Activated CD4-positive, alpha-beta T cell treated with anti-CD3 and anti-CD28 coated beads, Interleukin-2, amount 10 ng/mL, durations not matched to agents 7 days and 5 days (primary cell): ENCODE measurements around the gene TMEM39A. TPM values are rescaled to one million over a fixed set of nuclear protein-coding genes. Genes with fewer than 3 reads are reported as not detected.

Source experiments
- CTCF ChIA-PET: fragments of 350-600 bp; sonication (Branson Sonifier 250); formaldehyde crosslinking; loops from one replicate; lab custom pipeline; 2021; ENCODE audit warnings: antibody characterized with exemption; lab: Charles Lee
- POLR2A ChIA-PET: fragments of 350-600 bp; sonication (Branson Sonifier 250); formaldehyde crosslinking; loops from one replicate; lab custom pipeline; 2021; ENCODE audit warnings: antibody characterized with exemption; lab: Charles Lee
- DNase-seq: peaks from one replicate; pipeline ENCODE4 v3.0.0-alpha.2; 2020
- H3K27ac Mint-ChIP-seq: one replicate; pipeline ENCODE4 v1.8.0; 2021; ENCODE audit warnings: mild to moderate bottlenecking, moderate library complexity, mixed read lengths
- H3K27me3 Mint-ChIP-seq: one replicate; pipeline ENCODE4 v1.8.0; 2021; ENCODE audit warnings: mixed read lengths
- H3K36me3 Mint-ChIP-seq: one replicate; pipeline ENCODE4 v1.8.0; 2021; ENCODE audit warnings: low read depth, mixed read lengths
- H3K4me1 Mint-ChIP-seq: one replicate; pipeline ENCODE4 v1.8.0; 2021; ENCODE audit warnings: mixed read lengths
- H3K4me3 Mint-ChIP-seq: one replicate; pipeline ENCODE4 v1.8.0; 2021; ENCODE audit warnings: mild to moderate bottlenecking, moderate library complexity, mixed read lengths
- H3K9me3 Mint-ChIP-seq: one replicate; pipeline ENCODE4 v1.8.0; 2021; ENCODE audit warnings: mixed read lengths
- total RNA-seq, 2 experiments: library from RNA; stranded (reverse); gene quantifications; one replicate each; pipeline ENCODE4 v1.2.3, GENCODE V29; 2021

TMEM39A gene
- total RNA-seq, 2 experiments from 2014 or later, result 24.6 to 32.5 TPM

DNA sequence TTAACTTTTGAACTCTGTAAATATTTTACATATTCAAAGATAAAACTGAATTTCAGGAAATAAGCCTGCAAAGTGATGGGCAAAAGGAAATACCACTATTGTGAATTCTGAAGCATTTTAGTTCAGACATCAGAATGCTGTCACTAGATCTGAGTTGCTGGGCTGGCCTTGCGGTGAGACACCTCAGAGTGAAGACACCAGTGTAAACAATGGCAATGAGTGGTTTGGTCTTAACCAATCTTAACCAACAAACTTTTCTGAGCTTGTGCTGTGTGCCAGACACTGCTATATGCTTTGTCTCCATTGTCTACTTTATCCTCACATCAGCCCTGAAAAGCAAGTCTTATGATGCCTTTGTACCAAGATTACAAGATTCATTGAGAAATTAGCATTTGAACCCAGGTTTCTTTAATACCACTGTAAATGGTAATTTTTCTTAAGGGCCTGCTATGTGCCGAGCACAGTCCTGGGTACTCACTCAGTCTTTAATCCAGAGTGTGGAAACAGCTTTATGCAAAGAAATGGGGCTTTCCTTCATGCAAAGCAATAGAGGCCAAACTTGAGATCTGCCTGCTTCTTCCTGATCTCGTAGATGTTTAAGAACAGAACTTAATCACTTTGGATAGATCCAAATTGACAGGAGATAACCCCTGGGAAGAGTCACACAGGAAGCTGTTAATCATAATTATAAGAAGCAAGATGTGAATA, 55.0 kb downstream of the TMEM39A start:
- no peaks in the 10 kb centered on the region for H3K27me3 Mint-ChIP-seq
- H3K4me3 Mint-ChIP-seq, result no peak overlapping the region
- POLR2A ChIA-PET, result no interaction called here
- H3K27ac Mint-ChIP-seq, result no peak overlapping the region
- H3K4me1 Mint-ChIP-seq, result no peaks in the 10 kb centered on the region
- no peak for DNase-seq
- no peaks in the 10 kb centered on the region for H3K36me3 Mint-ChIP-seq
- H3K9me3 Mint-ChIP-seq, result no peaks in the 10 kb centered on the region
- CTCF ChIA-PET, result no interaction called here

DNA sequence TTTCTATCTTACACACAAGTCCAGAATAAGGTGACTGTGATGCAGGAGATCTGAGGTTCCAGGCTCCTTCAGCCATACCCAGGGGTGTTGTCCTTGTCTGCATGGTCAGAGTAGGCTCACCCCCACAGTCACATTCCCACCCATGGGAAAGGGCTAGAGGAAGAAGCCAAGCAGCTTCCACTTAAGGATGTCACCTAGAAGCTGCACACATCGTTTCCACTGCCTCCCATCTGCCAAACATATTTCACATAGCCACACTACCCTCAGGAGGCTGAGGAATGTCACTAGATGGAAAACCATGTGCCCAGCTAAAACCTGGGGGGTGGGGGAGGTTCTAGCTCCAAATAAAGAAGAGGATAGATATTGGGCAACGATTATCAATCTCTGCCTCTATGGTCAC, 58.1 kb downstream of the TMEM39A start:
- DNase-seq, result no peak
- Mint-ChIP-seq H3K4me3 (no peak overlapping the region), H3K27ac (no peak overlapping the region), H3K27me3 (no peaks in the 10 kb centered on the region), H3K36me3 (no peaks in the 10 kb centered on the region), H3K4me1 (peaks cover 9% of the 10 kb centered on the region), H3K9me3 (no peaks in the 10 kb centered on the region)
- CTCF ChIA-PET, result interaction anchor here (2.2 kb wide), 1 partner anchor 8 kb away, joined by 6 read pairs; no protein-coding TSS in a partner anchor
- POLR2A ChIA-PET, result no interaction called here

DNA sequence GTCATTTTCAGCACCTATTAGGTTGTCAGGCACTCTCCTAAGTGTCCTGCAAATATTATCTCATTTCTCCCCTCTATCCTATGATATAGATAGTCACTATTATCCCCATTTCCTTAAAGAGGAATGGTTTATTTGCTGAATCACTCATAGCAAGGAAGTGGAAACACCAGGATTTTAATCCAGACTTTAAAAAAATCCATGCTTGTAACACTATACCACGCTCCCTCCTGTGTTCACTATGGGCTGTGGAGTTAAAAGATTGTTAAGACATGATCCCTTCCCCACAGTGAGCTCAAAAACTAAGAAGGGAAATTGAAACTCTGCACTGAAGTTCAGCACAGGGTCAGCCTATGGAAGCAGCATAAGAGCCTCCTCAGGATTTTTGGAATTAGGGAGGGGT, 60.2 kb downstream of the TMEM39A start:
- Mint-ChIP-seq H3K4me1 (peaks cover 9% of the 10 kb centered on the region), H3K27me3 (no peaks in the 10 kb centered on the region), H3K4me3 (no peak overlapping the region), H3K27ac (no peak overlapping the region), H3K36me3 (no peaks in the 10 kb centered on the region), H3K9me3 (no peaks in the 10 kb centered on the region)
- ChIA-PET POLR2A (no interaction called here), CTCF (interaction anchor here (1.0 kb wide), 1 partner anchor 26 kb away, joined by 3 read pairs; no protein-coding TSS in a partner anchor)
- no peak for DNase-seq

DNA sequence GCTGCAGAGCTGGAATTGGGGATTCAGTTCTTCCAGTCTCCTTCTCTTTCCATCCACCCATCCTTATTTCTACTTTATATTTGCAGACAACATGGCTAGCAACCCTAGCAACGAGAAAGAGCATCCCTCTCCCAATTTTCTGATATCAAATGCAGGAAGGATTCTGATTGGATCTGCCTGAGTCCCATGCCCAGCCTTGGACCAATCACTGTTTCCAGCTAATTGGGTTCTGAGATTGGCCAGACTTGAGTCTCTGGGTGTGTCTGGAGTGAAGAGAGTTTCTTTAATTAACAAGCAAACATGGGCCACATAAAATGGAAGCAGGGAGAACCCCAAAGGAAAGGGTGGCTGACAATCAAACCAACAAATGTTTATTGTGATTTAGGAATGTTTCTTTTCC, 60.6 kb downstream of the TMEM39A start:
- Mint-ChIP-seq H3K9me3 (no peaks in the 10 kb centered on the region), H3K27ac (no peak overlapping the region), H3K4me3 (no peak overlapping the region), H3K27me3 (no peaks in the 10 kb centered on the region), H3K36me3 (no peaks in the 10 kb centered on the region), H3K4me1 (peaks cover 9% of the 10 kb centered on the region)
- CTCF ChIA-PET, result interaction anchor here (1.0 kb wide), 1 partner anchor 25 kb away, joined by 3 read pairs; no protein-coding TSS in a partner anchor
- POLR2A ChIA-PET, result no interaction called here
- no peak for DNase-seq

DNA sequence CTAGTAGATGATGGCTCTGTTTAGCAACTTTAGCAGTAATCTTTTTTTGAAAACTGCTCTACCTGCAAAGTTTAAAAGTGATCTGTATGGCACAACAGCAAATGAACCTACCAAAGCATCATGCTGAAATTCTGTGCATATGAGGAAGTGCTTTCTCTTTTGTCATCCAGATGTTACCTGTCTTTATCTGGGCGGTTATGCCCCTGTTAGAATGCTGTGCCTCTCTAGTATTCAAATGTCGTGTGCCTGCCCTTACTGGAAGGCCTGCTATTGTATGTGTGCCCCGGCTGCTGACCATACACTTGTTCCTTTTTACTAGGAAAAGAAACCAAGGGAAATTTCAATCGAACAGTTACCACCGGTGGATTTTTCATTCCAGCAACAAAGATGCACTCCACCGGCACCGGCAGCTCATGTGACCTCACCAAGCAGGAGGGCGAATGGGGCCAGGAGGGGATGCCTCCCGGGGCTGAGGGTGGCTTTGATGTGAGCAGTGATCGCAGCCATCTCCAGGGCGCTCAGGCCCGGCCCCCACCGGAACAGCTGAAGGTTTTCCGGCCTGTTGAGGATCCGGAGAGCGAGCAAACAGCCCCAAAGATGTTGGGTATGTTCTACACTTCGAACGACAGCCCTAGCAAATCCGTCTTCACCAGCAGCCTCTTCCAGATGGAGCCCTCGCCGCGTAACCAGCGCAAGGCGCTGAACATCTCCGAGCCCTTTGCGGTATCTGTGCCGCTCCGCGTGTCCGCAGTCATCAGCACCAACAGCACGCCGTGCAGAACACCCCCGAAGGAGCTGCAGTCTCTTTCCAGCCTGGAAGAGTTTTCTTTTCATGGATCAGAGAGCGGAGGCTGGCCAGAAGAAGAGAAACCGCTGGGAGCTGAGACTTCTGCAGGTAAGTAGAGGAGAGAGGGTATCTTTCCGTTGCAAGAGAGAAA, 61.6 kb downstream of the TMEM39A start:
- H3K4me3 Mint-ChIP-seq, result no peak overlapping the region
- no peak overlapping the region for H3K27ac Mint-ChIP-seq
- POLR2A ChIA-PET, result no interaction called here
- no peaks in the 10 kb centered on the region for H3K27me3 Mint-ChIP-seq
- H3K4me1 Mint-ChIP-seq, result peaks cover 9% of the 10 kb centered on the region
- CTCF ChIA-PET, result no interaction called here
- no peaks in the 10 kb centered on the region for H3K9me3 Mint-ChIP-seq
- no peak for DNase-seq
- no peaks in the 10 kb centered on the region for H3K36me3 Mint-ChIP-seq

DNA sequence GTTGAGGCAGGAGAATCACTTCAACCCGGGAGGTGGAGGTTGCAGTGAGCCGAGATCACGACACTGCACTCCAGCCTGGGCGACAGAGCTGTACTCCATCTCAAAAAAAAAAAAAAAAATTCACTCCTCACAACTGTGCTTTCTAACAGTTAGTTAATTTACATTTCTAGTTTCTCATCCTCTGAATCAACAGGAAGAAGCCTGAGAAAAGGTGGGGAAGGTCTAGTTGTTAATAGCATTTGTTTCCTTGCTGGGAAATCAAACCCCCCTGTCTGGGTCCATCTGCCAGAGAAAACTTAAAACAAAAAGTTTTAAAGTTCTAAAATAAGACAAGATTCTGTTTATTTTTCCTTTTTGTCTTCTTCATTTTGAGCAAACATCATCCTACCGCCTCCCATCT, 62.3 kb downstream of the TMEM39A start:
- Mint-ChIP-seq H3K4me1 (peaks cover 12% of the 10 kb centered on the region), H3K36me3 (no peaks in the 10 kb centered on the region), H3K9me3 (no peaks in the 10 kb centered on the region), H3K27me3 (no peaks in the 10 kb centered on the region), H3K4me3 (no peak overlapping the region), H3K27ac (no peak overlapping the region)
- POLR2A ChIA-PET, result no interaction called here
- CTCF ChIA-PET, result no interaction called here
- DNase-seq, result no peak

DNA sequence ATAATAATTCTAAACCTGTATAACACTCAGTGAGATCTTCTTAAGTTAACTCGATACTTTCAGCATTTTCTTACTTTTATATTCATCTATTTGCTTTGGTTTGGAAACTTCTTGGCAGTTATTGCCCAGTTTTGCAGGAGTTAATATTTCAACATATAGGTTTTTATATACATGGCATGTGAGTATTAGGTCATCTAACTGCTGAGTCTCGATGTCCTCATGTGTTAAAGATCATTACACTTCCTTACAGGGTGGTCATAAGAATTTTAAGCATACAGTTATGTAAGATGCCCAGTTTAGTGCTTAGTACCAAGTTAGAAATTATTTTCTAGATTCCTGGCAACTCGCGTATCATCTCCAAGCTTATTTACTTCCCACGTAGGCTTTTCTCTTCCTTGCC, 62.9 kb downstream of the TMEM39A start:
- ChIA-PET CTCF (no interaction called here), POLR2A (no interaction called here)
- Mint-ChIP-seq H3K4me1 (peaks cover 18% of the 10 kb centered on the region), H3K36me3 (no peaks in the 10 kb centered on the region), H3K9me3 (no peaks in the 10 kb centered on the region), H3K27me3 (no peaks in the 10 kb centered on the region), H3K4me3 (no peak overlapping the region), H3K27ac (no peak overlapping the region)
- DNase-seq, result no peak

DNA sequence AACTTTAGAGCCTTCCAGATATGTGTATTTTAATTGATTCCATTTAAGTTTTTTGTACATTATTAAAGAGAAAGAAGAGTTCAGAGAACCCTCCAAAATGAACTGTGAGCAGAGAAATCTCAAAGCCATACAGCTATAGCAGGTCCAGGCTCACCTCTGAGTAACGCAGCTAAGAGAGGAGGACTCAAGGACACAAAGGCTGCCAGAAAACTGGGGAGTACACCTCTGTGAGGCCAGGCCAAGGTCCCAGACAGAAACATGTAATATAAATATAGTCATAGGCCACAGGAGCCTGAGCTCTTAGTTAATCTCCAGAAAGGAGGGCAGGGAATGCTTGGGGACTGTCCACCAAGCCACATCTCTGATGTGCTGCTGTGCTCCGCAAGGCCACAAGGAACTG, 66.5 kb downstream of the TMEM39A start:
- Mint-ChIP-seq H3K4me3 (no peak overlapping the region), H3K27me3 (no peaks in the 10 kb centered on the region), H3K36me3 (no peaks in the 10 kb centered on the region), H3K9me3 (no peaks in the 10 kb centered on the region), H3K27ac (no peak overlapping the region), H3K4me1 (peaks cover 19% of the 10 kb centered on the region)
- ChIA-PET CTCF (interaction anchor here (0.5 to 1.3 kb wide), 3 partner anchors 9 to 74 kb away, joined by 3 to 6 read pairs (median 4); no protein-coding TSS in a partner anchor), POLR2A (no interaction called here)
- no peak for DNase-seq

DNA sequence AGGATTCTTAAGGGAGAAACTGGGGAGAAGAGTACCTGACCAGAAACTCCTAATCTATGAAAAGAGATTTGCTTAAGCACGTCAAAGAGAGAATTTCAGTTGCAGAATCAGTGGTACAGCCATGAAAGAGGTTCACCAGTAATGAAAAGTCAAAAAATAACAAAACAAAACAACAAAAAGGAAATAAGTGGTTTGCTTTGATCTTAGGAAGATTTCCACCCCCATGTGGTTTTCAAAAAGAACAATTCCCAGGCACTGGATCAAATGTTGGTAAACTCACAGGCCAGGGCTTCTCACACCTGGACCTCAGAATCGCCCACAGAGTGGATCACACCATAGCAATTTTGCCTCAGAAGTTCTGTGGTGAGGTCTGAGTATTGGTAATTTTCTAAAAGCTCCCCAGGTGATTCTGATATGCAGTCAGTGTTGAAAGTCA, 67.5 kb downstream of the TMEM39A start:
- H3K27me3 Mint-ChIP-seq, result no peaks in the 10 kb centered on the region
- no peaks in the 10 kb centered on the region for H3K36me3 Mint-ChIP-seq
- DNase-seq, result no peak
- H3K27ac Mint-ChIP-seq, result no peak overlapping the region
- no peaks in the 10 kb centered on the region for H3K9me3 Mint-ChIP-seq
- POLR2A ChIA-PET, result no interaction called here
- H3K4me3 Mint-ChIP-seq, result no peak overlapping the region
- H3K4me1 Mint-ChIP-seq, result peaks cover 13% of the 10 kb centered on the region
- CTCF ChIA-PET, result interaction anchor here (0.8 kb wide), 1 partner anchor 44 kb away, joined by 3 read pairs; no protein-coding TSS in a partner anchor

DNA sequence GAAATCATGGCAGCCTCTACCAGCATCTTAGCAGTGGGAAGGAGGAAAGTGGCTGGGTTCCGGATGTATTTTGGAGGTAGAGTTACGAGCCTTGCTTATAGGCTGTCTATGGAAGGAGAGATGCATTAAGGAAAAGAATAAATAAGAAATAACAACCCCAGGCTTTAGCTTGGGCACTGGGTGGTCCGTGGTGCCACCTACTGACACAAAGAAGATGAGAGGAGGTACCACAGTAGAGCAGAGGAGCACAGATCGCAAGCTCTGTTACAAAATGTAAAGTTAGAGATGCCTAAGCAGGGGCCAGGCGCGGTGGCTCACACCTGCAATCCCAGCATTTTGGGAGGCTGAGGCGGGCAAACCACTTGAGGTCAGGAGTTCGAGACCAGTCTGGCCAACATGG, 74.8 kb downstream of the TMEM39A start:
- no peak overlapping the region for H3K4me3 Mint-ChIP-seq
- CTCF ChIA-PET, result interaction anchor here (0.5 to 0.6 kb wide), 2 partner anchors 30 to 66 kb away, joined by 3 to 4 read pairs; no protein-coding TSS in a partner anchor
- no peaks in the 10 kb centered on the region for H3K9me3 Mint-ChIP-seq
- H3K27ac Mint-ChIP-seq, result no peak overlapping the region
- H3K4me1 Mint-ChIP-seq, result no peaks in the 10 kb centered on the region
- DNase-seq, result no peak
- H3K27me3 Mint-ChIP-seq, result no peaks in the 10 kb centered on the region
- POLR2A ChIA-PET, result no interaction called here
- H3K36me3 Mint-ChIP-seq, result no peaks in the 10 kb centered on the region

DNA sequence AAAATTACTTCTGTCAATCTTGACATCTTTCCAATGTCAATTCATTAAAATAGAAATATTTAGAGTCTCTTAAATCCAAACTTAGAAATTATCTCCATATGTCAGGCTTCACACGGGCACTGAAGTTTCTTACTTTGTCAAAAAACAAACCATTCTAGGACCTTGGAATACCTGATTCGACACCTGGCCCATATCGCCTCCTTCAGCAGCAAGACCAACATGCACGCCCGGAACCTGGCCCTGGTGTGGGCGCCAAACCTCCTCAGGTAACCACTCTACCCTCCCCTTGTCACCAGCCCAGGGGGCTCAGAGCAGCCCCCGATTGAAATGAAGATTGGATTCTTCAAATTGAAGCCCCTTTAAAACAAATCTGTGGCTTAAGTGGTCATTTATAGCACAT, 81.3 kb downstream of the TMEM39A start:
- no peaks in the 10 kb centered on the region for H3K27me3 Mint-ChIP-seq
- no peak for DNase-seq
- no peak overlapping the region for H3K27ac Mint-ChIP-seq
- H3K36me3 Mint-ChIP-seq, result no peaks in the 10 kb centered on the region
- ChIA-PET CTCF (interaction anchor here (0.7 kb wide), 1 partner anchor 11 kb away, joined by 3 read pairs; no protein-coding TSS in a partner anchor), POLR2A (no interaction called here)
- no peaks in the 10 kb centered on the region for H3K9me3 Mint-ChIP-seq
- no peak overlapping the region for H3K4me3 Mint-ChIP-seq
- no peaks in the 10 kb centered on the region for H3K4me1 Mint-ChIP-seq

DNA sequence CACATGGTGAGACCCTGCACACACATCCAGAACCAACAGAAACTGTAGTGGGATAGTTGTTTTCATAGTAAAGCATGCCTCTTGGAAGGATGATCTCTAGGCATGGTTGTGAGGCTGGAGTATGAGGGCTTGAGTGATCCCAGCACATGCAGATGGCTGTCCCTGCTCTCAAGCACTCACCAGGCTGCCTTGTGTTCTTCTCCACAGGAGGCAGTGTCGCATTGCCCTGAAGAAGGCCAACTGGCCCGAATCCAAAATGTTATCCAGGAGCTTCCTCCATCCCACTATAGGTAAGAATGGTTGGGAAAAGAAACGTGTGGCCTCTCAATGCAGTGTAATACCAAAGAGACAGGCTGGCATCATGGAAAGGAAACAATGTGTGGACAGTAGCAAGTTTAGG, 82.7 kb downstream of the TMEM39A start:
- H3K27me3 Mint-ChIP-seq, result no peaks in the 10 kb centered on the region
- DNase-seq, result no peak
- H3K4me3 Mint-ChIP-seq, result no peak overlapping the region
- ChIA-PET CTCF (no interaction called here), POLR2A (no interaction called here)
- H3K9me3 Mint-ChIP-seq, result no peaks in the 10 kb centered on the region
- H3K27ac Mint-ChIP-seq, result no peak overlapping the region
- no peaks in the 10 kb centered on the region for H3K4me1 Mint-ChIP-seq
- H3K36me3 Mint-ChIP-seq, result no peaks in the 10 kb centered on the region
